ENCODE measurements around the gene IL22RA2. TPM values are rescaled to one million over a fixed set of nuclear protein-coding genes. Genes with fewer than 3 reads are reported as not detected.

Gene IL22RA2
- total RNA-seq, 2 experiments from 2014 or later: not detected

- CTCF ChIA-PET: interaction anchor here (1.4 kb wide), 1 partner anchor 9 kb away, joined by 5 read pairs; no protein-coding TSS in a partner anchor
These were observed 70.5 kb downstream of the IL22RA2 start for GRCh38 chr6:137102851-137103492.

DNA sequence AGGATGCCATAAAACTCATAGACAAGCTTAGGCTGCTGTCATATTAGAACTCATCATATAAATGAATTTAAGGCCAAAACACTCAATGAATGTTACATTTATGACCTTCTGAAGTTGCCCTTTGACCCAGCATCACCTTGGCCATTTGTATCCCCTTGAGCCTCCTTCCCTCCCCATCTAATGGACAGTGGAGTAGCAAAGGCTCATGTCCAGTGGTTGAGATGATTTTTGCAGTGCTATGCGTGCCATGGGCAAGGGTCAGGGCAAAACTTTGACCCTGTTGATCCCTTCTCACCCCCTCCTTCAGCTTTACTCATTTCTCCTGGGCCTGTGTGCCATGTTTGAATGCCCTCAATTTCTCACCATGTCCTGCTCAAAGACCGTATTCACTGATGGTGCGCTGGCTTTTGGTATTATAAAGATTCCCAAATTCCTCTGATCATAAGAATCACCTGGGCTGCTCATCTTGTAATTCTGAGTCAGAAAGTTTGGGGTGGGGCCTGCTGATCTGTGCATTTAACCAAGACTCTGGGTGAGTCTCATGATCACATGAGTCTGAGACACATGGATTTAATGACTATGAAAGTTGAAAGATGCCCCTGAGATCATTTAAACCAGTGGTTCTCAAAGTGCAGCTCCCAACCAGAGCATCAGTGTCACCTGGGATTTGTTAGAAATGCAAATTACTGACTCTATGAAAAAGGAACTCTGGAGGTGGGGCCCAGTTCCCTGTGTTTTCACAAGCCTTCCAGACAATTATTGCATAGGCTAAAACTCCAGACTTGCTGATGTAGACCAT is 71.2 kb downstream of the IL22RA2 start:
- POLR2A ChIA-PET: no interaction called here
- CTCF ChIA-PET: interaction anchor here (1.4 kb wide), 1 partner anchor 8 kb away, joined by 5 read pairs; no protein-coding TSS in a partner anchor

More at GRCh38 chr6:137102851-137103492, 70.5 kb downstream of the IL22RA2 start:
- POLR2A ChIA-PET: no interaction called here

GRCh38 chr6:137099689-137100403 is 73.6 kb downstream of the IL22RA2 start:
- CTCF ChIA-PET: interaction anchor here (0.7 kb wide), 1 partner anchor 18 kb away, joined by 3 read pairs; no protein-coding TSS in a partner anchor
- POLR2A ChIA-PET: no interaction called here

DNA sequence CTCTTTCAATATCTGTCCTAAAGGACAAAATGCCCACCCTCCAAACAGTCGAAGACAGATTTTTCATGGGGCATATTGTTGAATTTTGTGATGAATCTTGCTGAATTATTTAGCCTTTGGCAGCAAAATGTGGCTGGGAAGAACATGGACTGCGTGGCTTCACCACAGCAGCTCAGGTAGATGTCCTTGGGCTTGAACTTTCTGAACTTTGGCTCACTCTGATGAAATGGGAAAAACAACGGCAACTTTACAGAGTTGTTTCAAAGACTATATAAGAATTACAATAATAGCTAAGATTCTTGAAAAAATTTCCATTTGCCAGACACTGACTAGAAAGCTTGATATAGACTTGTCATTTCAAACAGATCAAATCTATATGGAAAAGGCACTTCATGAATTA is 75.9 kb downstream of the IL22RA2 start:
- POLR2A ChIA-PET: no interaction called here
- CTCF ChIA-PET: no interaction called here

- CTCF ChIA-PET: no interaction called here
These were observed 76.4 kb downstream of the IL22RA2 start for GRCh38 chr6:137097057-137097456.

GRCh38 chr6:137095651-137096238 is 77.7 kb downstream of the IL22RA2 start:
- CTCF ChIA-PET: interaction anchor here (2.3 kb wide), 1 partner anchor 219 kb away, joined by 11 read pairs; no protein-coding TSS in a partner anchor
- POLR2A ChIA-PET: no interaction called here

More at GRCh38 chr6:137097057-137097456, 76.4 kb downstream of the IL22RA2 start:
- POLR2A ChIA-PET: no interaction called here

GRCh38 chr6:137095093-137095492 is 78.4 kb downstream of the IL22RA2 start:
- POLR2A ChIA-PET: no interaction called here
- CTCF ChIA-PET: interaction anchor here (0.7 to 2.3 kb wide), 4 partner anchors 8 to 442 kb away, joined by 3 to 11 read pairs (median 6); no protein-coding TSS in a partner anchor

- POLR2A ChIA-PET: no interaction called here
These were observed 78.9 kb downstream of the IL22RA2 start for GRCh38 chr6:137094411-137095008.

More at GRCh38 chr6:137094411-137095008, 78.9 kb downstream of the IL22RA2 start:
- CTCF ChIA-PET: interaction anchor here (0.6 to 2.3 kb wide), 10 partner anchors 9 to 443 kb away, joined by 3 to 11 read pairs (median 4); no protein-coding TSS in a partner anchor

Other genes with a start within 250 kb of the IL22RA2 start
- gene IL20RA, start 128.7 kb downstream of the IL22RA2 start, total RNA-seq: not detected
- 10 to 100 TPM; 18.4 to 18.7 TPM for gene IFNGR1, start 45.7 kb upstream of the IL22RA2 start, total RNA-seq